ENCODE measurements around the gene EFR3B.
"Not testable (repeated sequence)": the region's sequence is repeated elsewhere in the genome, so short reads cannot be mapped to it uniquely, and the experiment has no call there.

Gene EFR3B

DNA sequence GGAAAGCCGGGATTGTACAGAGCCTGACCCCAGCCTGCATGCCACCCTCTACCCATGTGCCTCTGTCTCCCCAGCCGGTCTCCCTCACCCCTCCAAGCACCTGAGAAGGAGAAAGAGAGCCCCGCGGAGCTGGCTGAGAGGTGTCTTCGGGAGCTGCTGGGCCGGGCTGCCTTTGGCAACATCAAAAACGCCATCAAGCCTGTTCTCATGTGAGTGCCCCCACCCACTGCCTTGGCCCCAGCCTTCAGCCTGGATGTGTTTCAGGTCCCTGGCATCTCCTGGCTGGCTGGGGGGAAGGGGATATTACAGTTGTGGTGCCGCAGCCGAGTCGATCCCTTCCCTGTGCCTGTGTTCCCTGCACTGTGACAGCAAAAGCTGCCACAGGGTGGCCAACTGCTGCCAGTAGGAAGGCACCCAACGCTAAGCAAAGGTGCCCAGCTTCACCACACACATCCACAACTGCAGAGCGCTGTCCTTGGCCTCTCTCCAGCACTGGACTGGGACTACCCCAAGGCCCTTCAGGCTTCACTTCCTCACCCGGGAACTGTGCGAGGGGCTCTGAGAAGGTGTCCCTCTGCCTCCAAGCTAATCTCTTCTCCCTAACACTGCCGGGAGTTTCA, 88.1 kb downstream of the EFR3B start:
- Mint-ChIP-seq H3K36me3 (ENCODE audit: insufficient read depth) (peaks cover 2% of the 10 kb centered on the region), H3K9me3 (no peaks in the 10 kb centered on the region), H3K27ac (ENCODE audit: low read depth) (no peak overlapping the region), H3K4me1 (peaks cover 12% of the 10 kb centered on the region), H3K4me3 (no peak overlapping the region), H3K27me3 (peaks cover 52% of the 10 kb centered on the region)
- ATAC-seq (replicated peaks; ENCODE audit: extremely low read depth, poor library complexity, severe bottlenecking) (no peak), DNase-seq (ENCODE audit: low spot score in 2 of 2) (no peak)

DNA sequence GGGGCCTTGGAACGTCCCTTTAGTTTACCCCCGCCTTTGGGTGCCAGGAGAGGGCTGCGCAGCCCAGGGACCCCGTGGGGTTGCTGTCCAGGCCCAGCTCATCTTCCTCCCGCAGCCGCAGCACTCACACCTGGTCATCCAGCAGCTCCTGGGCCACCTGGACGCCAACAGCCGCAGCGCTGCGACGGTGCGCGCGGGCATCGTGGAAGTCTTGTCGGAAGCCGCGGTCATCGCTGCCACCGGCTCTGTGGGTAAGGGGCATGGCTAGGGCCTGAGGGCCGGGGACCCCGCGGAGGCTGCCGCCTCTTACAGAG, 89.3 kb downstream of the EFR3B start:
- Mint-ChIP-seq H3K27ac (ENCODE audit: low read depth) (no peak overlapping the region), H3K4me1 (peaks cover 12% of the 10 kb centered on the region)
- ATAC-seq (replicated peaks; ENCODE audit: extremely low read depth, poor library complexity, severe bottlenecking) = no peak

DNA sequence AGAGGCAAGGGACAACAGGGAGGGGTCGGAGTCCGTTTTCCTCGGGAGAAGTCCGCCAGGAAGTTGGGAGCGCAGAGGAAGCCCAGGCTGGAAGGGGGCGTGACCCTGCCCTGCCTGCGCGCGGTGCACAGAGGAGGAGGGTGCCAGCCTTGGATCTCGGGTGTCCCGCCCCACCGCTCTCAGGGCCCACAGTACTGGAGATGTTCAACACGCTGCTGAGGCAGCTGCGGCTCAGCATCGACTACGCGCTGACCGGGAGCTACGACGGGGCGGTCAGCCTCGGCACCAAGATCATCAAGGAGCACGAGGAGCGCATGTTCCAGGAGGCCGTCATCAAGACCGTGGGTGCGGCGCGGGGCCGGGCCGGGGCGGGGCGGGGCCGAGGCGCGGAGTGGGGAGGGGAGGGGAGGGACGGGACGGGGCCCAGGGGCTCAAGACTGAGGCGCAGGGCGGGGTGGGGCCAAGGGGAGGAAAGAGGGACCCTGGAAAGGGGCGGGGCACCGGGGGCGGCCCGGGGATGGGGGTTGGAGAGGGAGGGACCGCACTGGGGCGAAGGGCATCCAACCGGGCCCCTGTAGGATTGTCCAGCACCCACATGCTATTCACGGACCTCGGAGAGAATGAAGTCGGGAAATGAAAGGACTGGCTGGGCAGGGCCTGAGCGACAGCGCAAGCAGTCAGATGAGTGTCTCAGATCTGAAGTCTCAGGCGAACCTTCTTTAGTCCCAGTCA, 89.9 kb downstream of the EFR3B start:
- H3K4me1 Mint-ChIP-seq = peaks cover 12% of the 10 kb centered on the region
- no peak overlapping the region for H3K27ac Mint-ChIP-seq (ENCODE audit: low read depth)
- H3K36me3 Mint-ChIP-seq (ENCODE audit: insufficient read depth) = peaks cover 2% of the 10 kb centered on the region
- peak overlapping the region; percentile 63 for H3K4me3 Mint-ChIP-seq
- DNase-seq (ENCODE audit: low spot score in 2 of 2) = no peak
- peaks cover 69% of the 10 kb centered on the region for H3K27me3 Mint-ChIP-seq
- H3K9me3 Mint-ChIP-seq = no peaks in the 10 kb centered on the region
- no peak for ATAC-seq (replicated peaks; ENCODE audit: extremely low read depth, poor library complexity, severe bottlenecking)

More for the DNA sequence above, 89.3 kb downstream of the EFR3B start:
- no peak for DNase-seq (ENCODE audit: low spot score in 2 of 2)
- Mint-ChIP-seq H3K4me3 (peak overlapping the region; percentile 63), H3K36me3 (ENCODE audit: insufficient read depth) (peaks cover 2% of the 10 kb centered on the region), H3K9me3 (no peaks in the 10 kb centered on the region), H3K27me3 (peaks cover 64% of the 10 kb centered on the region)

DNA sequence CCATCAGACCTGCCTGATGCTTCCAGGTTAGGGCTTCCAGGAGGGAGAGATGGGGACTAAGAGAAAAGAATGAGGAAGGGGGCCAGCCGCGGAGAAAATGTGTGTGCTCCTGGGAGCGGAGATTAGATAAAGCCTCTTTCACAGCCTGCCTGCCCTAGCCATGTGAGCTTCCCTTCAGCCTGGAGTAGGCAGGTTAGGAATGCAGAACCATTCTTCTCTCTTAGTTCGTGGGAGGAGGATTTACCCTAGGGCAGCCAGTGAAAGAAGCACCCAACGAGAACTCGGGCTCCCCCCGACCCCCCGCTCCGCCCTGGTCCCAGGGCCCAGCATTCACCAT, 90.4 kb downstream of the EFR3B start:
- ATAC-seq (replicated peaks; ENCODE audit: extremely low read depth, poor library complexity, severe bottlenecking) = no peak
- H3K4me1 Mint-ChIP-seq = peaks cover 12% of the 10 kb centered on the region
- peaks cover 74% of the 10 kb centered on the region for H3K27me3 Mint-ChIP-seq
- no peak for DNase-seq (ENCODE audit: low spot score in 2 of 2)
- no peak overlapping the region for H3K27ac Mint-ChIP-seq (ENCODE audit: low read depth)
- H3K4me3 Mint-ChIP-seq = no peak overlapping the region
- peaks cover 2% of the 10 kb centered on the region for H3K36me3 Mint-ChIP-seq (ENCODE audit: insufficient read depth)
- H3K9me3 Mint-ChIP-seq = no peaks in the 10 kb centered on the region

DNA sequence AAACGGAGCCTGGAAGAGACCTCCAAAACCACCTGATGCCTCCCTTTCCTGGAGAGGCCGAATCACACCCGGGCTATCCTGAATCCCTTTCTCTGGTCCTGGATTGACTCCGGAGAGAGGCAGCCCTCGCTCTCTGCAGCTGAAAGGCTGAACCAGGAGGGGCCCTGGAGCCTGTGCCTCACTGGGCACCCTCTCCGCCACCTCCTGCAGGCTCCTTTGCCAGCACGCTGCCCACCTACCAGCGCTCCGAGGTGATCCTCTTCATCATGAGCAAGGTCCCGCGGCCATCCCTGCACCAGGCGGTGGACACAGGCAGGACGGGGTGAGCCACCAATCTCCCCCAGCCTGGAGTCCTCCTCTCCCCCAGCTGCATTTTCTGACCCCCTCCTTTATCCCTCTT, 90.8 kb downstream of the EFR3B start:
- no peaks in the 10 kb centered on the region for H3K9me3 Mint-ChIP-seq
- peak overlapping the region; percentile 41 for H3K4me3 Mint-ChIP-seq
- H3K27me3 Mint-ChIP-seq = peaks cover 78% of the 10 kb centered on the region
- H3K4me1 Mint-ChIP-seq = peaks cover 12% of the 10 kb centered on the region
- H3K27ac Mint-ChIP-seq (ENCODE audit: low read depth) = no peak overlapping the region
- no peak for ATAC-seq (replicated peaks; ENCODE audit: extremely low read depth, poor library complexity, severe bottlenecking)
- no peak for DNase-seq (ENCODE audit: low spot score in 2 of 2)
- H3K36me3 Mint-ChIP-seq (ENCODE audit: insufficient read depth) = peaks cover 2% of the 10 kb centered on the region

DNA sequence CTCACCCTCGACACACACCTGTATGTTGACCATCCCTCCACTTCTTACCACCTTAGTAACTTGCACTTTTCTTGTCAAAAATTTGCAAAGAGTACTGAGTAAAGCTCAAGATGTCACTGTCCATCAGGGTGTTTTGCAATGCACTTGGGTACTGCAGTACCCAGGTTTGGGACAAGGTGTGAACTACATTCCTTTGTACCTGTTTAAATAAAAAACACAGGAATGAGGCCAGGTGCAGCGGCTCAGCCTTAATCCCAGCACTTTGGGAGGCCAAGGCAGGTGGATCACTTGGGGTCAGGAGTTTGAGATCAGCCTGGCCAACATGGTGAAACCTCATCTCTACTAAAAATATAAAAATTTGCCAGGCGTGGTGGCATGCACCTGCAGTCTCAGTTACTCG, 98.7 kb downstream of the EFR3B start:
- peaks cover 51% of the 10 kb centered on the region for H3K27me3 Mint-ChIP-seq
- H3K4me1 Mint-ChIP-seq; H3K4me3 Mint-ChIP-seq; H3K9me3 Mint-ChIP-seq; H3K36me3 Mint-ChIP-seq (ENCODE audit: insufficient read depth); H3K27ac Mint-ChIP-seq (ENCODE audit: low read depth); ATAC-seq (replicated peaks; ENCODE audit: extremely low read depth, poor library complexity, severe bottlenecking); DNase-seq (ENCODE audit: low spot score in 2 of 2): not testable (repeated sequence)

DNA sequence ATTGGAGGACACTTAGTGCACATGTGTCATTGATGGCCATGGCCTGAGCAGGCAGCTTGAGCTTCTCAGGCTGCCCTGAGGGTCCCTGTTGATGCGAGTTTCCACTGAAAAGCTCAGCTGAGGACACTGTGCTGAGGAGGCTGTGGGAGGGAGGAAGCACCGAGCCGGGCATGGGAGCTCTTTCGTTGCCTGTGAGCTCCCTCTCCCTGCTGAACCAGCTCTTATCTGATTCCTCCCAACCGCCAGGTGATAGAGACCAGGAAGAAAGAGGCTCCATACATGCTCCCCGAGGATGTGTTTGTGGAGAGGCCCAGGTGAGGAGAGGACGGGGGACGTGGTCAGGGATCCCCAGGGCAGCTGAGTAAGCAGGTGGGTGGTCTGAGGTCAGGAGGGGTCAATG, 99.2 kb downstream of the EFR3B start:
- Mint-ChIP-seq H3K36me3 (ENCODE audit: insufficient read depth) (no peaks in the 10 kb centered on the region), H3K9me3 (no peaks in the 10 kb centered on the region), H3K4me3 (no peak overlapping the region), H3K27me3 (peaks cover 51% of the 10 kb centered on the region), H3K4me1 (no peaks in the 10 kb centered on the region), H3K27ac (ENCODE audit: low read depth) (no peak overlapping the region)
- DNase-seq (ENCODE audit: low spot score in 2 of 2) = no peak
- ATAC-seq (replicated peaks; ENCODE audit: extremely low read depth, poor library complexity, severe bottlenecking) = no peak

DNA sequence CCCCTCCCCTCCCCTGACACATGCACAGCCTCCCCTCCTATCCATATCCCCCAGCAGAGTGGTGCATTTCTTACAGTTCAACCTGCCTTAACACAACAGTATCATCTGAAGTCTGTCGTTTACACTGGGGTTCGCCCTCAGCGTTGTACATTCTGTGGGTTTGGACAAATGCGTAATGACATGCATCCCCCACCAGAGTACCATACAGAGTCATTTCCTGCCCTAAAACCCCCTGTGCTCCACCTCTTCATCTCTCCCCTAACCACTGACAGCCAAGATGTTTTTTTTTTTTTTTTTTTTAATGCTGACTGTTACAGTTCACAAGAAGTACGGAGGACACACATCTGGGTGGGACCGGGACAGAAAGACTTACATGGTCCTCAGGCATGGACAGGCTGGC, 103.9 kb downstream of the EFR3B start:
- DNase-seq (ENCODE audit: low spot score in 2 of 2) (no peak), ATAC-seq (replicated peaks; ENCODE audit: extremely low read depth, poor library complexity, severe bottlenecking) (peak; percentile 72)
- Mint-ChIP-seq H3K36me3 (ENCODE audit: insufficient read depth) (no peaks in the 10 kb centered on the region), H3K27ac (ENCODE audit: low read depth) (no peak overlapping the region), H3K4me3 (no peak overlapping the region), H3K4me1 (no peaks in the 10 kb centered on the region), H3K27me3 (peaks cover 32% of the 10 kb centered on the region), H3K9me3 (no peaks in the 10 kb centered on the region)

DNA sequence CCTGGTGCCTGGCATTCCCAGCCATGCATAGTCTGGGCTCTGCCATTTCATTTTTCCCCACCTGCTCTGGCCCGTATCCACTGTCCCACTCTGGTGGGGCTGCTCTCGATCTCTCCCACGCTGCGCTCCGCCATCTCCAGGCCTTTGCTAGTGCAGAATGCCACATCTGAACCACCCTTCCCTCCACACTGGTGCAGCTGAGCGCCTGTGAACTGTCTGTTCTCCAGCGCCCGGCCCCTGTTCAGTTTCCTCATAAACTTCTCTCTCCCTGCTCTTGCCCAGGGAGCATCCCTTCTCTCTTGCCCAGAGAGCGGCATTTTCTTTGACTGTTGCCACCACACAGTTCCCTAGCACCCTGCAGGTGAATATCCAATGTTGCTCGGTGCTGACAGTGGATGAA, 105.0 kb downstream of the EFR3B start:
- H3K4me3 Mint-ChIP-seq = no peak overlapping the region
- no peaks in the 10 kb centered on the region for H3K36me3 Mint-ChIP-seq (ENCODE audit: insufficient read depth)
- no peak for DNase-seq (ENCODE audit: low spot score in 2 of 2)
- H3K27me3 Mint-ChIP-seq = peaks cover 39% of the 10 kb centered on the region
- ATAC-seq (replicated peaks; ENCODE audit: extremely low read depth, poor library complexity, severe bottlenecking) = no peak
- peak overlapping the region; percentile 0 for H3K27ac Mint-ChIP-seq (ENCODE audit: low read depth)
- no peaks in the 10 kb centered on the region for H3K4me1 Mint-ChIP-seq
- H3K9me3 Mint-ChIP-seq = no peaks in the 10 kb centered on the region

DNA sequence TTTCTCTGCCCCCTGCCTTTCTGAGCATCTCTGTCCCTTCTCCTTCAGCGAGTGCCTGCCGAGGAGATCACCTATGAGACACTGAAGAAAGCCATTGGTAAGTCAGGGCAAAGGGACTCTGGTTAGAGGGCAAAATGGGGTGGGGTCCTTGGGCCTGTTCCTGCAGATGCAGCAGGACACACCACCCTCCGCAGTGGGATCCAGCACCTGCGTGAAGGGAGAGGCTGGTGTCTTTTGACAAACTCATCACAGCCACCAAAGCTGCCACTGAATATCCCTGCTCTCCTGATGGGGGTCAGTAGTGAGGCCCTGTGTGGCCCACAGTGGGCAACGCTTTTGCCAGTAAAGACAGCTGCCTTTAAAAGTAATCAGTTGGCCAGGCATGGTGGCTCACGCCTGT, 107.8 kb downstream of the EFR3B start:
- H3K36me3 Mint-ChIP-seq (ENCODE audit: insufficient read depth) = peaks cover 2% of the 10 kb centered on the region
- H3K27me3 Mint-ChIP-seq = peaks cover 57% of the 10 kb centered on the region
- DNase-seq (ENCODE audit: low spot score in 2 of 2) = no peak
- no peak for ATAC-seq (replicated peaks; ENCODE audit: extremely low read depth, poor library complexity, severe bottlenecking)
- no peak overlapping the region for H3K27ac Mint-ChIP-seq (ENCODE audit: low read depth)
- no peaks in the 10 kb centered on the region for H3K4me1 Mint-ChIP-seq
- H3K9me3 Mint-ChIP-seq = no peaks in the 10 kb centered on the region
- H3K4me3 Mint-ChIP-seq = no peak overlapping the region

DNA sequence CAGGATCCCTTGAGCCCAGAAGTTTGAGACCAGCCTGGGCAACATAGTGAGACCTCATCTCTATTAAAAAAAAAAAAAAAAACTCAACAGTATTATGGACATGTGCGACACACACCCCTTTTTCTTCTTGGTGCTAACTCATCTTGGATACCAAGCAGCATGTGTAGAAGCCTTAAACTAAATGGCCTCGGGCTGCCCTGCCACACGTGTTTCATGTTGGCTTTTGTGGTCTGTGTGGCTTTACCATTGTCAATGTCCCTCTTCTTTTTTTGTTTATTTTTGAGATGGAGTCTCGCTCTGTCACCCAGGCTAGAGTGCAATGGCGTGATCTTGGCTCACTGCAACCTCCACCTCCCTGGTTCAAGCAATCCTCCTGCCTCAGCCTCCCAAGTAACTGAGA, 109.1 kb downstream of the EFR3B start:
- not testable (repeated sequence) for H3K4me3 Mint-ChIP-seq; ATAC-seq (replicated peaks; ENCODE audit: extremely low read depth, poor library complexity, severe bottlenecking); H3K36me3 Mint-ChIP-seq (ENCODE audit: insufficient read depth); DNase-seq (ENCODE audit: low spot score in 2 of 2); H3K4me1 Mint-ChIP-seq; H3K9me3 Mint-ChIP-seq; H3K27ac Mint-ChIP-seq (ENCODE audit: low read depth)
- peaks cover 57% of the 10 kb centered on the region for H3K27me3 Mint-ChIP-seq

DNA sequence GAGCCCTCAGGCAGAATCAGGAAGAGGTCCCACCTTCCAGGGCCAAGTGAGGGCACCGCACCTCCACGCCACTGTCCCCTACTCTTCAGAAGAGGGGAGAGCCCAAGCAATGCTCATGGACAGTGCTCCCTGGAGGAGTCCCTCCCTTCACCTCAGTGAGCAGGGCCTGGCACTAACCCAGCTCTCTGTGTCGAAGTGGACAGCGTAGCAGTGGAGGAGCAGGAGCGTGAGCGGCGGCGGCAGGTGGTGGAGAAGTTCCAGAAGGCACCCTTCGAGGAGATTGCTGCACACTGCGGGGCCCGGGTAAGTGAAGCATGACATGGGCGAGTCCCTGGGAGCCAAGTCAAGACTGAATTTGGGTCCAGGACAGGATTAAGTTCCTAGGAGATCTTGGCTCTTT, 109.8 kb downstream of the EFR3B start:
- Mint-ChIP-seq H3K9me3 (no peaks in the 10 kb centered on the region), H3K4me3 (no peak overlapping the region), H3K36me3 (ENCODE audit: insufficient read depth) (peaks cover 2% of the 10 kb centered on the region), H3K4me1 (no peaks in the 10 kb centered on the region), H3K27ac (ENCODE audit: low read depth) (no peak overlapping the region), H3K27me3 (peaks cover 49% of the 10 kb centered on the region)
- ATAC-seq (replicated peaks; ENCODE audit: extremely low read depth, poor library complexity, severe bottlenecking) (no peak), DNase-seq (ENCODE audit: low spot score in 2 of 2) (no peak)

DNA sequence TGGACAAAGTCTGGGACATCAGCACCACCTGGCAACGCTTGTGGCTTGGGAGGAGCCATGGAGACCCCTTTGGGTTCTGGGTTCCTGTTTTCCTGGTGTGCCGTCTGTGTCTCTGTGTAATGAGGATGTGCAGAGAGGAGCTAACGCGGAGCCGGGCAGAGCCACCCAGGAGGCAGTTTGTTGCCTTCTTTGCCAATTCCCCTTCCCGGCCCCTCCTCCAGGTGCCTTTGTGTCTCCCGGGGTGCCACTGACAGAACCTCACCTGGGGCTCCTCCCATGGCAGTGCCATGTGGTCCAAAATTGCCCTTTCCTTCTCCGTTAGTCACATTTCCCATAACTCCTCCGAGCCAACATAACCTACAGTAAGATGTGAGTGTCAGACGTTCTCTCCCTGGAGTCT, 113.5 kb downstream of the EFR3B start:
- no peak for DNase-seq (ENCODE audit: low spot score in 2 of 2)
- Mint-ChIP-seq H3K36me3 (ENCODE audit: insufficient read depth) (peaks cover 4% of the 10 kb centered on the region), H3K27me3 (peaks cover 42% of the 10 kb centered on the region), H3K27ac (ENCODE audit: low read depth) (no peak overlapping the region), H3K4me3 (no peak overlapping the region), H3K4me1 (no peaks in the 10 kb centered on the region), H3K9me3 (no peaks in the 10 kb centered on the region)
- ATAC-seq (replicated peaks; ENCODE audit: extremely low read depth, poor library complexity, severe bottlenecking) = no peak
